K562 (cell line): Measurements from ENCODE around the gene CREB5. TPM values are rescaled to one million over a fixed set of nuclear protein-coding genes. Genes with fewer than 3 reads are reported as not detected.

Source experiments
- ATAC-seq: fragments of 200-7000 bp; cut with Tn5 transposase; 3 replicates; pipeline ENCODE4 v1.9.1; 2020; ENCODE audit warnings: moderate library complexity
- BruUV-seq: library from RNA; stranded (reverse); fragments of 400-500 nt; replicated peaks from 2 replicates; lab custom pipeline; 2021; lab: Mats Ljungman, UMichigan
- CTCF ChIA-PET: fragments of 300-600 bp; formaldehyde crosslinking; extraction: SDS; loops from one replicate; lab custom pipeline; 2021; ENCODE audit warnings: low intra/inter-chr PET ratio; lab: Yijun Ruan, JAX
- POLR2A ChIA-PET: fragments of 300-600, 350-650 bp; sonication (Branson Sonifier 250); formaldehyde crosslinking; extraction: SDS; loops from one replicate; lab custom pipeline; 2021; ENCODE audit warnings: antibody characterized with exemption, inconsistent platforms; lab: Yijun Ruan, JAX
- DNase-seq, 4 experiments: peaks; one replicate each; pipeline versions ENCODE4 v3.0.0 to v3.0.0-alpha.2; 2011 to 2018; ENCODE audit warnings: low spot score in 3 of 4, mixed read lengths in 3 of 4; ENCODE audit errors: extremely low read depth in 1 of 4
- FAIRE-seq: peaks from 2 replicates; lab custom pipeline; 2011; peaks lifted over from hg19 to GRCh38; lab: Jason Lieb, UNC
- H2AFZ ChIP-seq: 2 replicates; pipeline ENCODE4 v1.6.0; 2011; ENCODE audit warnings: low read depth, low read length, control low read depth, inconsistent platforms
- H3K27ac ChIP-seq: fragments of 200-600 bp; 3 replicates; pipeline ENCODE4 v1.8.0; 2011; ENCODE audit warnings: low read depth, mild to moderate bottlenecking, control low read depth, inconsistent platforms, low read length, moderate library complexity, mixed read lengths; ENCODE audit errors: extremely low read depth
- H3K27me3 ChIP-seq, 2 experiments: fragments of 300-600 bp in 1 of 2; 2 replicates in 1 of 2; 3 replicates in 1 of 2; pipeline versions ENCODE4 v1.6.0 to v1.8.0; 2011; ENCODE audit warnings: inconsistent platforms in 2 of 2, low read length in 2 of 2, mild to moderate bottlenecking in 1 of 2, mixed read lengths in 1 of 2, moderate library complexity in 1 of 2; ENCODE audit not compliant: control insufficient read depth in 2 of 2, insufficient read depth in 2 of 2
- H3K36me3 ChIP-seq: fragments of 300-600 bp; 3 replicates; pipeline ENCODE4 v1.8.0; 2011; ENCODE audit warnings: mild to moderate bottlenecking, low read length, inconsistent platforms; ENCODE audit not compliant: control insufficient read depth, insufficient read depth
- H3K4me1 ChIP-seq, 2 experiments: fragments of 200-600 bp in 1 of 2; replicated peaks in 1 of 2; 2 replicates in 1 of 2; 3 replicates in 1 of 2; pipeline versions ENCODE4 v1.5.1 to v1.8.0; 2011; ENCODE audit warnings: inconsistent platforms in 2 of 2, low read length in 2 of 2, mild to moderate bottlenecking in 1 of 2, mixed read lengths in 1 of 2, moderate library complexity in 1 of 2; ENCODE audit not compliant: control insufficient read depth in 2 of 2, insufficient read depth in 2 of 2
- H3K4me2 ChIP-seq: 2 replicates; pipeline ENCODE4 v1.6.1; 2011; ENCODE audit warnings: low read length, control low read depth, inconsistent platforms, mixed read lengths; ENCODE audit not compliant: insufficient read depth
- H3K4me3 ChIP-seq: fragments of 200-600 bp; sonication (generic), shearing (Covaris generic); 2 replicates; pipeline ENCODE4 v1.5.1; 2016; ENCODE audit warnings: control low read depth, inconsistent platforms
- H3K79me2 ChIP-seq: fragments of 200-600 bp; 3 replicates; pipeline ENCODE4 v1.8.0; 2011; ENCODE audit warnings: low read length, inconsistent platforms; ENCODE audit not compliant: control insufficient read depth, insufficient read depth
- H3K9ac ChIP-seq, 2 experiments: 2 replicates each; pipeline versions ENCODE4 v1.6.0 to v1.6.1; 2011; ENCODE audit warnings: low read depth in 2 of 2, low read length in 2 of 2, control low read depth in 1 of 2, inconsistent platforms in 1 of 2, mild to moderate bottlenecking in 1 of 2, mixed read lengths in 1 of 2; ENCODE audit not compliant: insufficient read depth in 1 of 2
- H3K9me1 ChIP-seq: one replicate; pipeline ENCODE4 v1.6.0; 2011; ENCODE audit warnings: inconsistent platforms, mild to moderate bottlenecking, low read length, moderate library complexity; ENCODE audit not compliant: control insufficient read depth, insufficient read depth
- H3K9me3 ChIP-seq: replicated peaks from 2 replicates; pipeline ENCODE4 v1.5.1; 2011; ENCODE audit warnings: low read depth, low read length, inconsistent platforms; ENCODE audit not compliant: control insufficient read depth, insufficient read depth
- H4K20me1 ChIP-seq: replicated peaks from 2 replicates; pipeline ENCODE4 v1.6.1; 2011; ENCODE audit warnings: low read length, inconsistent platforms, mixed read lengths; ENCODE audit not compliant: control insufficient read depth, insufficient read depth
- NKRF ChIP-seq: fragments of 450-650 bp; IDR thresholded peaks from 2 replicates; pipeline ENCODE4 v1.6.1; 2016; ENCODE audit warnings: borderline replicate concordance
- POLR2H ChIP-seq: IDR thresholded peaks from 2 replicates; pipeline ENCODE4 v1.6.1; 2016; ENCODE audit warnings: missing genetic modification characterization, low read depth, mild to moderate bottlenecking, control low read depth, missing compliant biosample characterization, moderate library complexity
- TFE3 ChIP-seq: fragments of 450-650 bp; formaldehyde crosslinking; IDR thresholded peaks from 2 replicates; pipeline ENCODE4 v1.4.0; 2020; ENCODE audit warnings: mild to moderate bottlenecking, mixed read lengths
- WGBS: fragments of 100-300 bp; shearing (Covaris generic); methylation state at CpG from one replicate; pipeline ENCODE4 v1.1.6; 2016; ENCODE audit warnings: low coverage, mixed read lengths; ENCODE audit not compliant: insufficient coverage; ENCODE audit errors: missing lambda C conversion rate; 5-methylcytosine and 5-hydroxymethylcytosine counted together
- in situ Hi-C: fragments of 300-500 bp; cut with MboI; formaldehyde crosslinking; loops from 4 replicates; pipeline ENCODE4 v1.15.0; 2018; ENCODE audit warnings: inconsistent platforms, mixed read lengths
- intact Hi-C: fragments of 100-400 bp; cut with micrococcal nuclease; formaldehyde crosslinking; loops from 2 replicates; pipeline ENCODE4 v1.14.2; 2022
- polyA plus RNA-seq, 8 experiments: library from polyadenylated mRNA; depleted of rRNA in 4 of 8; stranded (reverse) in 5 of 8; unstranded in 3 of 8; fragments of >200 nt; fragmentation: Nextera tagmentation in 2 of 8; fragmentation: Illumina TruSeq in 1 of 8; extraction: Ambion mirVana in 2 of 8; extraction: Trizol in 1 of 8; gene quantifications; 2 replicates each; pipeline versions ENCODE4 v1.2.1 to v1.2.3, GENCODE V29; 2011 to 2014; ENCODE audit warnings: inconsistent platforms in 1 of 8, missing spikeins in 1 of 8
- total RNA-seq, 7 experiments: library from RNA; depleted of rRNA in 6 of 7; stranded (reverse); fragments of >200 nt in 6 of 7; fragmentation: Illumina TruSeq in 2 of 7; extraction: Trizol in 2 of 7; gene quantifications; 2 replicates each; pipeline versions ENCODE4 v1.2.1 to v1.2.3, GENCODE V29; 2011 to 2021; ENCODE audit warnings: low replicate concordance in 1 of 7

CREB5 gene
- total and polyA plus RNA-seq, 9 of the 15 experiments (the other 6 are each of a cell fraction or from before 2014, with no cell fraction given), result 0.33 to 6.4 (median 1.8) TPM

- TF ChIP-seq NKRF, result no peak
Observed at GRCh38 chr7:28724563-28724962, 312.2 kb downstream of the CREB5 start (continued).

- no TSS peak for BruUV-seq
- FAIRE-seq, result no peak
- no peaks in the 10 kb centered on the region for H3K36me3 ChIP-seq
Observed at GRCh38 chr7:28725045-28725642, 312.8 kb downstream of the CREB5 start.

More at GRCh38 chr7:28725045-28725642, 312.8 kb downstream of the CREB5 start:
- intact Hi-C loops (no loop called here), in situ Hi-C loops (no loop called here)
- Histone ChIP-seq H3K4me3 (no peak overlapping the region), H4K20me1 (no peaks in the 10 kb centered on the region), H3K9ac (no peak overlapping the region), H3K4me2 (no peak overlapping the region), H3K79me2 (no peaks in the 10 kb centered on the region), H2AFZ (no peak overlapping the region), H3K9me3 (no peaks in the 10 kb centered on the region), H3K27ac (no peak overlapping the region), H3K27me3 (no peaks in the 10 kb centered on the region), H3K4me1 (no peaks in the 10 kb centered on the region), H3K9me1 (no peaks in the 10 kb centered on the region)
- ATAC-seq, result no peak
- DNase-seq, result no peak
- TF ChIP-seq POLR2H, result no peak
- TF ChIP-seq TFE3 (CRISPR knock-in tag), result peak; percentile 31; the same call in 1 of the 2 replicates
- WGBS, result 0% methylated on average over 3 of the region's 3 CpGs
- POLR2A ChIA-PET, result no interaction called here
- CTCF ChIA-PET, result no interaction called here
